ENCODE results near the gene NPTX1.
"Not testable (repeated sequence)": the region's sequence is repeated elsewhere in the genome, so short reads cannot be mapped to it uniquely, and the experiment has no call there.

Gene NPTX1

GRCh38 chr17:80507177-80507576 lies 30.8 kb upstream of the NPTX1 start:
- not testable (repeated sequence) for H3K4me3 ChIP-seq, H3K27ac ChIP-seq

GRCh38 chr17:80504686-80505413 lies 28.4 kb upstream of the NPTX1 start:
- Histone ChIP-seq H3K27ac (no peak overlapping the region), H3K4me3 (no peak overlapping the region)

- Histone ChIP-seq H3K4me3 (no peak overlapping the region), H3K27ac (no peak overlapping the region)
Observed at GRCh38 chr17:80503921-80504320, 27.5 kb upstream of the NPTX1 start.

- H3K27ac ChIP-seq: peak overlapping the region in 2 of 21 experiments; percentile 23 to 49
- H3K4me3 ChIP-seq: no peak overlapping the region
Observed at GRCh38 chr17:80503031-80503430, 26.6 kb upstream of the NPTX1 start.

GRCh38 chr17:80502578-80502877 lies 26.1 kb upstream of the NPTX1 start:
- peak overlapping the region in 4 of 21 experiments; percentile 17 to 68 (median 36) for H3K27ac ChIP-seq
- no peak overlapping the region for H3K4me3 ChIP-seq

- H3K27ac ChIP-seq: peak overlapping the region in 14 of 21 experiments; percentile 17 to 79 (median 66)
Observed at GRCh38 chr17:80501741-80502577, 25.6 kb upstream of the NPTX1 start.

GRCh38 chr17:80499961-80500665 lies 23.7 kb upstream of the NPTX1 start:
- peak overlapping the region in 1 of 21 experiments; percentile 73 for H3K27ac ChIP-seq
- H3K4me3 ChIP-seq: no peak overlapping the region

More at GRCh38 chr17:80501741-80502577, 25.6 kb upstream of the NPTX1 start:
- H3K4me3 ChIP-seq: peak overlapping the region in 1 of 7 experiments; percentile 25

GRCh38 chr17:80499560-80499959 lies 23.2 kb upstream of the NPTX1 start:
- Histone ChIP-seq H3K27ac (no peak overlapping the region), H3K4me3 (no peak overlapping the region)

- H3K4me3 ChIP-seq: no peak overlapping the region
- H3K27ac ChIP-seq: peak overlapping the region in 3 of 21 experiments; percentile 10 to 60 (median 37)
Observed at GRCh38 chr17:80498920-80499410, 22.6 kb upstream of the NPTX1 start.

- H3K27ac ChIP-seq: peak overlapping the region in 5 of 21 experiments; percentile 10 to 60 (median 37)
- no peak overlapping the region for H3K4me3 ChIP-seq
Observed at GRCh38 chr17:80498242-80498919, 22.0 kb upstream of the NPTX1 start.

- Histone ChIP-seq H3K4me3 (no peak overlapping the region), H3K27ac (peak overlapping the region in 3 of 21 experiments; percentile 37 to 60 (median 37))
Observed at GRCh38 chr17:80497726-80498241, 21.4 kb upstream of the NPTX1 start.

GRCh38 chr17:80494547-80494946 lies 18.1 kb upstream of the NPTX1 start:
- Histone ChIP-seq H3K27ac (no peak overlapping the region), H3K4me3 (no peak overlapping the region)

GRCh38 chr17:80492343-80493136 lies 16.1 kb upstream of the NPTX1 start:
- Histone ChIP-seq H3K4me3 (no peak overlapping the region), H3K27ac (no peak overlapping the region)

- no peak overlapping the region for H3K4me3 ChIP-seq
Observed at GRCh38 chr17:80491478-80492342, 15.3 kb upstream of the NPTX1 start.

GRCh38 chr17:80487511-80487910 lies 11.1 kb upstream of the NPTX1 start:
- Histone ChIP-seq H3K4me3 (no peak overlapping the region), H3K27ac (no peak overlapping the region)

More at GRCh38 chr17:80491478-80492342, 15.3 kb upstream of the NPTX1 start:
- no peak overlapping the region for H3K27ac ChIP-seq

GRCh38 chr17:80486692-80487091 lies 10.3 kb upstream of the NPTX1 start:
- Histone ChIP-seq H3K27ac (no peak overlapping the region), H3K4me3 (no peak overlapping the region)

- no peak overlapping the region for H3K4me3 ChIP-seq
- no peak overlapping the region for H3K27ac ChIP-seq
Observed at GRCh38 chr17:80485846-80486245, 9.4 kb upstream of the NPTX1 start.

Data from skin epidermis (tissue), 12 donors.